Testis (tissue), 2 donors: ENCODE data around the gene PSENEN.

Experiments used
- POLR2A ChIP-seq: fragments of 450-650 bp; IDR thresholded peaks from one replicate; pipeline ENCODE4 v1.6.1; 2017; ENCODE audit warnings: antibody characterized with exemption, mild to moderate bottlenecking, moderate library complexity
- TF ChIP-seq, protein P1 (sequence below), 3 experiments: fragments of 450-650 bp in 2 of 3; fragments of 200-600 bp in 1 of 3; sonication (generic) in 1 of 3; IDR thresholded peaks; one replicate each; pipeline ENCODE4 v1.5.1; 2016 to 2019; ENCODE audit warnings: antibody characterized with exemption in 3 of 3, mild to moderate bottlenecking in 2 of 3, moderate library complexity in 1 of 3

DNA sequence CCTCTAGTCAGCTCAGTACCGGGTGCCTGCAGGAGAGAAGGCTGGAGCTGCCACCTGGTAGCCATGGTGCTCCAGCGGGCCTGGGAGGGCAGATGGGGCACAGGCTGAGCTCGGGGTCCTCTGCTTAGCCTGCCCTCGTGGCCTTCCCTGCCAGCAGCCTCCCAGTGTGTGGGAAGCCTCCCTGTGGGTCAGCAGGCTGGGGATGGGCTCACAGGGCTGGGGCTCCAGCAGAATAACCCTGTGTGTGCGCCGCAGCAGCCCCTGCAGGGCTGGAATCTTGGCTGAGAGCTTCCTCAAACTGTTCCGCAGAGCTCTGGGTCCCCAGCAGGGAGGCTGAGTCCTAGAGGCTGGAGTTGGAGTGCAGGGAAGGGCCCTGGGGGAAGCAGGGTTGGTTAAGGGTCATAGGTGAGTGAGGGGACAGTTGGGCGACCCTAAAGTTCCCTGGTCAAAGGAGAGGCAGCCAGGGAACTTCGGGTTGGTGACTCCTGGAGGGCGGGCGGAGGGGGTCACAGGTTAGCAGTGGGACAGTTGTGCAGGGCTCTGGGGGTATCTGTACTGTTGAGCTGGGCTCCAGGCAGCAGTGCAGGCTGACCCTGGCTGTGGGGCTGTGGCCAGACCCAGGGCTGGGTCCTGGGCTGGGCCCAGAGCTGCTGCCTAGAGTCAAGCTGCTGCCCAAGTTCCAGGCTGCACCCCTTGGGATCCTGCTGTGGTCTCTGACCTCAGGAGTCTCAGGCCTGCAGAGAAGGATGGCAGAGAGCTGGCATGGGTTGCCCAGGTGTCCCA is 43.9 kb downstream of the PSENEN start:
- TF ChIP-seq, protein P1, sequence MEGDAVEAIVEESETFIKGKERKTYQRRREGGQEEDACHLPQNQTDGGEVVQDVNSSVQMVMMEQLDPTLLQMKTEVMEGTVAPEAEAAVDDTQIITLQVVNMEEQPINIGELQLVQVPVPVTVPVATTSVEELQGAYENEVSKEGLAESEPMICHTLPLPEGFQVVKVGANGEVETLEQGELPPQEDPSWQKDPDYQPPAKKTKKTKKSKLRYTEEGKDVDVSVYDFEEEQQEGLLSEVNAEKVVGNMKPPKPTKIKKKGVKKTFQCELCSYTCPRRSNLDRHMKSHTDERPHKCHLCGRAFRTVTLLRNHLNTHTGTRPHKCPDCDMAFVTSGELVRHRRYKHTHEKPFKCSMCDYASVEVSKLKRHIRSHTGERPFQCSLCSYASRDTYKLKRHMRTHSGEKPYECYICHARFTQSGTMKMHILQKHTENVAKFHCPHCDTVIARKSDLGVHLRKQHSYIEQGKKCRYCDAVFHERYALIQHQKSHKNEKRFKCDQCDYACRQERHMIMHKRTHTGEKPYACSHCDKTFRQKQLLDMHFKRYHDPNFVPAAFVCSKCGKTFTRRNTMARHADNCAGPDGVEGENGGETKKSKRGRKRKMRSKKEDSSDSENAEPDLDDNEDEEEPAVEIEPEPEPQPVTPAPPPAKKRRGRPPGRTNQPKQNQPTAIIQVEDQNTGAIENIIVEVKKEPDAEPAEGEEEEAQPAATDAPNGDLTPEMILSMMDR (IDR thresholded peaks at IDR 0.05): no peak
- TF ChIP-seq POLR2A: no peak
